ENCODE results near the gene MFAP4. TPM values are rescaled to one million over a fixed set of nuclear protein-coding genes. Genes with fewer than 3 reads are reported as not detected.
A peak's percentile ranks its signal among the peaks of the same experiment; 100 is the strongest.

Gene MFAP4
- total and polyA plus RNA-seq, 9 of the 15 experiments (the other 6 are each of a cell fraction or from before 2014, with no cell fraction given) = 0.07 to 0.24 TPM; not detected in 7

- TF ChIP-seq CTCF (IDR thresholded peaks at IDR 0.05 in 2 of 3, conservative IDR thresholded peaks at IDR 0.05 in 1 of 3; ENCODE audit: insufficient read depth in 2 of 3, low read depth in 1 of 3, low read length in 3 of 3) = peak; percentile 65 to 97 (median 85)
These were observed 48.7 kb downstream of the MFAP4 start (continued) for GRCh38 chr17:19338031-19338990.

- Histone ChIP-seq H3K9ac (ENCODE audit: insufficient read depth in 1 of 2, low read depth in 2 of 2, low read length in 2 of 2) (no peak overlapping the region), H4K20me1 (replicated peaks; ENCODE audit: control insufficient read depth, insufficient read depth, low read length) (no peaks in the 10 kb centered on the region; the same call in 1 of the 2 replicates), H2AFZ (ENCODE audit: low read depth, low read length) (no peak overlapping the region), H3K4me3 (no peak overlapping the region), H3K9me3 (replicated peaks; ENCODE audit: control insufficient read depth, insufficient read depth, low read depth, low read length) (no peaks in the 10 kb centered on the region), H3K79me2 (ENCODE audit: control insufficient read depth, insufficient read depth, low read length) (no peaks in the 10 kb centered on the region), H3K27ac (ENCODE audit: extremely low read depth, low read depth, low read length) (no peak overlapping the region), H3K4me1 (replicated peaks in 1 of 2; ENCODE audit: control insufficient read depth in 2 of 2, insufficient read depth in 2 of 2, low read length in 2 of 2) (peaks cover 0 to 14% of the 10 kb centered on the region in 2 experiments; a peak in 2 of 5 replicates), H3K4me2 (ENCODE audit: insufficient read depth, low read length) (no peak overlapping the region), H3K9me1 (ENCODE audit: control insufficient read depth, insufficient read depth, low read length) (no peaks in the 10 kb centered on the region), H3K27me3 (ENCODE audit: control insufficient read depth in 2 of 2, insufficient read depth in 2 of 2, low read length in 2 of 2) (no peaks in the 10 kb centered on the region), H3K36me3 (ENCODE audit: control insufficient read depth, insufficient read depth, low read length) (no peaks in the 10 kb centered on the region)
- in situ Hi-C loops (cut with MboI) (no loop called here), intact Hi-C loops (cut with micrococcal nuclease) (no loop called here)
- BruUV-seq (replicated peaks) = no TSS peak
- DNase-seq (ENCODE audit: extremely low read depth in 1 of 4, low spot score in 3 of 4) (no peak), FAIRE-seq (no peak), ATAC-seq (no peak; the same call in 2 of the 3 replicates)
- CTCF ChIA-PET (ENCODE audit: low intra/inter-chr PET ratio) = no interaction called here
- 67% methylated on average over 1 of the region's 2 CpGs for WGBS (ENCODE audit: insufficient coverage, low coverage, missing lambda C conversion rate)
- POLR2A ChIA-PET = interaction anchor here (0.6 kb wide), 1 partner anchor 16 kb away, joined by 3 read pairs; no protein-coding TSS in a partner anchor
- no peak for TF ChIP-seq ZHX1 (conservative IDR thresholded peaks at IDR 0.05; ENCODE audit: low read length)
- no peak for TF ChIP-seq HMBOX1 (IDR thresholded peaks at IDR 0.05)
- TF ChIP-seq CAMTA2 (CRISPR knock-in tag; conservative IDR thresholded peaks at IDR 0.05) = no peak
- TF ChIP-seq CBX8 (IDR thresholded peaks at IDR 0.05; ENCODE audit: borderline replicate concordance, extremely low read depth, low read depth, low read length, poor library complexity, severe bottlenecking) = no peak
- no peak for TF ChIP-seq GATAD2A (IDR thresholded peaks at IDR 0.05)
- no peak for TF ChIP-seq ZNF280B (CRISPR knock-in tag; IDR thresholded peaks at IDR 0.05)
- TF ChIP-seq SMARCC2 (IDR thresholded peaks at IDR 0.05; ENCODE audit: low read depth) = no peak
- no peak for TF ChIP-seq BCL6 (CRISPR knock-in tag; IDR thresholded peaks at IDR 0.05)
- TF ChIP-seq STAT5B (CRISPR knock-in tag; IDR thresholded peaks at IDR 0.05) = no peak
- no peak for TF ChIP-seq SRSF1 (IDR thresholded peaks at IDR 0.05; ENCODE audit: low read depth, low read length)
These were observed 49.3 kb downstream of the MFAP4 start for GRCh38 chr17:19337712-19338023.
